Stomach (tissue), 4 donors: ENCODE results near the gene COL9A3.

Source experiments
- CTCF ChIP-seq, 7 experiments: fragments of 450-650 bp in 4 of 7; fragments of 200-600 bp in 3 of 7; sonication (generic) in 3 of 7; IDR thresholded peaks; one replicate each; pipeline ENCODE4 v1.5.1; 2016 to 2019; ENCODE audit warnings: antibody characterized with exemption in 7 of 7, control low read depth in 2 of 7, mild to moderate bottlenecking in 1 of 7
- EP300 ChIP-seq: sonication (generic); formaldehyde crosslinking; IDR thresholded peaks from one replicate; pipeline ENCODE4 v1.6.1; 2017; ENCODE audit warnings: antibody characterized with exemption
- POLR2A ChIP-seq, 4 donors: fragments of 450-650 bp; IDR thresholded peaks; one replicate each; pipeline ENCODE4 v1.6.1; 2016; ENCODE audit warnings: antibody characterized with exemption in 4 of 4, control low read depth in 2 of 4, mild to moderate bottlenecking in 1 of 4, moderate library complexity in 1 of 4
- POLR2AphosphoS5 ChIP-seq, 3 donors: sonication (generic); formaldehyde crosslinking; IDR thresholded peaks; one replicate each; pipeline ENCODE4 v1.6.1; 2016; ENCODE audit warnings: antibody characterized with exemption in 3 of 3

GRCh38 chr20:62845416-62846160 lies 28.7 kb downstream of the COL9A3 start:
- TF ChIP-seq CTCF (IDR thresholded peaks at IDR 0.05) (no peak), EP300 (no peak), POLR2AphosphoS5 (IDR thresholded peaks at IDR 0.05) (no peak), POLR2A (IDR thresholded peaks at IDR 0.05) (no peak)
